ENCODE measurements around the gene IFRD2.
"Not testable (repeated sequence)": the region's sequence is repeated elsewhere in the genome, so short reads cannot be mapped to it uniquely, and the experiment has no call there.

Gene IFRD2

GRCh38 chr3:50279255-50280016 lies 12.8 kb downstream of the IFRD2 start:
- no peak for DNase-seq

DNA sequence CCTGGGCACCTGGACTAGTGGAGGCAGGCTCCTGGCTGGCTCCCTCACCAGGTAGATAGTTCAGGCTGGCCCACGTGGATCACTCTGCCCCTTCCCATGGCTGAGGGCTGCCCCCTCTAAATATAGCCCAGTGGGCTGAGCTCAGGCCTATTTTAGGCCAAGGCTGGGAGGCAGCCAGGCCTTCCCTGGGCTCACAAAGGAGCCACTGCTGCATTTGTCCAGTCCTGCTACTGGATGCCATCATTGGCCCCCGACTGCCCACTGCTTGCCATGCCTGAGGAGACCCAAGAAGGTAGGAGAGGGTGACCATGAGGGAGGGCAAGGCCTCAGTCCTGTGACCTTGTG lies 13.4 kb downstream of the IFRD2 start, which contains the start of gene LSMEM2:
Gene LSMEM2, plus strand, starts transcription at position 208 of the 345 bp plus-strand sequence. Its CDS starts 27 bp downstream, at position 235.
- DNase-seq: no peak

GRCh38 chr3:50278123-50278879 lies 13.9 kb downstream of the IFRD2 start:
- DNase-seq: no peak

GRCh38 chr3:50276762-50277101 lies 15.5 kb downstream of the IFRD2 start:
- DNase-seq: no peak

- no peak for DNase-seq
Measured at GRCh38 chr3:50275996-50276761, 16.1 kb downstream of the IFRD2 start.

DNA sequence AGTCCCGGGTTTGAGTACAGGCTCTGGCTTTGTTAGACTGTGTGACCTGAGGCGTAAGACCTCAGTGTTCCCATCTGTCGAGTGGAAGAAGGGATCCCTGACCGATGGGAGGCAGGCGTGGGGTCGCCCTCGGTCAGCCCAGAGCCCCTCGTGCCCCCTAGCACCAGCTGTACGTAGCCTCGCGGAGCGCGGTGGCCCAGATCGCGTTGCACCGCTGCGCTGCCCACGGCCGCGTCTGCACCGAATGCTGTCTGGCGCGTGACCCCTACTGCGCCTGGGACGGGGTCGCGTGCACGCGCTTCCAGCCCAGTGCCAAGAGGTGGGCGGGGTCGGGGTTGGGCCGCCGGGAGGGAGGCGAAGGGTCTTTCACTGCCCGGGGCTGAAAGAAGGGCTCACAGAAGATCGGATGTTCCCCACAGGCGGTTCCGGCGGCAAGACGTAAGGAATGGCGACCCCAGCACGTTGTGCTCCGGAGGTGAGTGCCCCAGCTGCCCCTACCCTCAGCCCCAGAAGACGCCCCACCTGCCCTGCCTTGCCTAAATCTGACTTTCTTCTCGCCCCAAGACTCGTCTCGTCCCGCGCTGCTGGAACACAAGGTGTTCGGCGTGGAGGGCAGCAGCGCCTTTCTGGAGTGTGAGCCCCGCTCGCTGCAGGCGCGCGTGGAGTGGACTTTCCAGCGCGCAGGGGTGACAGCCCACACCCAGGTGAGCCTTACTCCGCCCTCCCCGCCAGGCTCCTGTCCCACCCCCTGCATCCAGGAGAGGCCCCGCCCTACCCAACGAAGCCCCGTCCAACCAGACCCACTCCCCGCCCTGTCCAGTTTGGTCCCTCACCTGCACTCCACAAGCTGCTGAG lies 16.9 kb downstream of the IFRD2 start:
- no peak for DNase-seq

DNA sequence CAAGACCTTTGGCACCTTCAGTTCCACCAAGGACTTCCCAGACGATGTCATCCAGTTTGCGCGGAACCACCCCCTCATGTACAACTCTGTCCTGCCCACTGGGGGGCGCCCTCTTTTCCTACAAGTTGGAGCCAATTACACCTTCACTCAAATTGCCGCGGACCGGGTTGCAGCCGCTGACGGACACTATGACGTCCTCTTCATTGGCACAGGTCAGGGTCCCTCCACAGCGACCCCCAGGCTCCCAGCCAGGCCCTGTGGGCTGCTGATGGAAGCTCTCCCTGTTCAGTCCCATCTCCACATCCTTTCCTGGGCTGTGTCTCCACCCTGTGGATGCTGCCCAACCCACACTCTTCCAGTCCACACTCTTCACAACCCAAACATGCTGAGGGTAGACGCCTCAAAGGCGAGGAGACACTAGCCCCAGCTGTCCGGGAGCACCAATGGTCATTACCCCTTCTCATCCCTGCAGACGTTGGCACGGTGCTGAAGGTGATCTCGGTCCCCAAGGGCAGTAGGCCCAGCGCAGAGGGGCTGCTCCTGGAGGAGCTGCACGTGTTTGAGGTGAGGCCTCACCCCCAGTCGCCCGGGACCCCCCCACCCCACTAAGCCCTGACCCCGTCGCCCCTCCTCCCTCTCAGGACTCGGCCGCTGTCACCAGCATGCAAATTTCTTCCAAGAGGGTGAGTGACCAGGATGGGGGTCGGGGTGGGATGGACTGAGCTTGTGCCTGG lies 17.7 kb downstream of the IFRD2 start:
- peak; percentile 15 to 73 for DNase-seq

DNA sequence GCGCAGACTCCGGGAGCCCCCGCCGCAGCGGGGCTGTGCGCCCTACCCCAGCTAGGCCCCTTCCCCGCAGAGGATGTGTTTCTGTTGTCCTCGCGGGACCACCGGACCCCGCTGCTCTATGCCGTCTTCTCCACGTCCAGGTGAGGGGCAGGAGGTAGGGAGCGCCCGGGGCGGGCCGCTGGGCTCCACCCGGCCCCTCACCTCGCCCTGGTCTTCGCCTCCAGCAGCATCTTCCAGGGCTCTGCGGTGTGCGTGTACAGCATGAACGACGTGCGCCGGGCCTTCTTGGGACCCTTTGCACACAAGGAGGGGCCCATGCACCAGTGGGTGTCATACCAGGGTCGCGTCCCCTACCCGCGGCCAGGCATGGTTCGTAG lies 18.6 kb downstream of the IFRD2 start:
- DNase-seq: no peak

DNA sequence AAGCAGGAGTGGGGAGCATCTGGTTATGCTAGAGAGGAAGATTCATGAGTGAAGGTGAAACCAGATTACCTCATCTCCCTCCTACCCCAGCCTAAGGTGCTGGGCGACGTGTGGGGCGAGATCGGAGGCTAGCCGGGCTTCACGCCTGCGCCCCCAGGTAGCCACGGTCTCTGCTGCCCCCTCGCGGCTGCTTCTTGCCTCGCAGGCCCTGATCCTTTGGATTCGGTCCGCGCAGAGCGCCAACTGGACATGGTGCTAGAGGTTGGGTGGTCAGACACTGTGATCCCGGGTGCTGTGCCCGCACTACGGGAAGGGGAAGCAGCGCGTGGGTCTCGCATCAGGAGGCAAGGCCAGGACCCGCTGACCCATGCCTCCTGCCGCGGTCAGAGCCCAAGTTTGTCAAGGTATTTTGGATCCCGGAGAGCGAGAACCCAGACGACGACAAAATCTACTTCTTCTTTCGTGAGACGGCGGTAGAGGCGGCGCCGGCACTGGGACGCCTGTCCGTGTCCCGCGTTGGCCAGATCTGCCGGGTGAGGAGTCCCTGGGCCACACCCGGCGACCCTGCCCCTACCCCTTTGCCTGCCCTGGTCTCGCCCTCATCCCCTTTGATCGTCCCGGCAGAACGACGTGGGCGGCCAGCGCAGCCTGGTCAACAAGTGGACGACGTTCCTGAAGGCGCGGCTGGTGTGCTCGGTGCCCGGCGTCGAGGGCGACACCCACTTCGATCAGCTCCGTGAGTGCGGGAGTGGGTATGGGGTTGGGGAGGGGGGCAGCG lies 19.1 kb downstream of the IFRD2 start:
- DNase-seq: peak; percentile 85 to 89

GRCh38 chr3:50272538-50272910 lies 19.7 kb downstream of the IFRD2 start:
- not testable (repeated sequence) for DNase-seq

GRCh38 chr3:50271314-50271936 lies 20.8 kb downstream of the IFRD2 start:
- DNase-seq: no peak

- DNase-seq: no peak
Measured at GRCh38 chr3:50270422-50271224, 21.6 kb downstream of the IFRD2 start.

DNA sequence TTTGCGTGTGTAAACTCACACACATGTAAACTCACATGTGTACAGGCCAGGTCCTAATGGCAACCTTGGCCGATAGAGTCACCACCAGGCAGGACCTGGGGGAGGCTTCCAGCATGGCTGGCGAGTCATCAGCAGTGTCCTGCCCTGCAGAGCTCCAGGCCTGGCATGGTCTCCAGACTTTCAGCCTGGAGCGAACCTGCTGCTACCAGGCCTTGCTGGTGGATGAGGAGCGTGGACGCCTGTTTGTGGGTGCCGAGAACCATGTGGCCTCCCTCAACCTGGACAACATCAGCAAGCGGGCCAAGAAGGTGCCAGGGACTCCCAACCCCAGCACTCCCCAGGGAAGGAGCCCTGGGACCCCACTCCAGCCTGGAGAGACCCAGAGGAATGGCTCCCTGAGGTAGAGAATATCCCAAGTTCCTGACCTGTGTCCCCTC lies 22.2 kb downstream of the IFRD2 start:
- DNase-seq: no peak

GRCh38 chr3:50269460-50269859 lies 22.8 kb downstream of the IFRD2 start:
- no peak for DNase-seq

DNA sequence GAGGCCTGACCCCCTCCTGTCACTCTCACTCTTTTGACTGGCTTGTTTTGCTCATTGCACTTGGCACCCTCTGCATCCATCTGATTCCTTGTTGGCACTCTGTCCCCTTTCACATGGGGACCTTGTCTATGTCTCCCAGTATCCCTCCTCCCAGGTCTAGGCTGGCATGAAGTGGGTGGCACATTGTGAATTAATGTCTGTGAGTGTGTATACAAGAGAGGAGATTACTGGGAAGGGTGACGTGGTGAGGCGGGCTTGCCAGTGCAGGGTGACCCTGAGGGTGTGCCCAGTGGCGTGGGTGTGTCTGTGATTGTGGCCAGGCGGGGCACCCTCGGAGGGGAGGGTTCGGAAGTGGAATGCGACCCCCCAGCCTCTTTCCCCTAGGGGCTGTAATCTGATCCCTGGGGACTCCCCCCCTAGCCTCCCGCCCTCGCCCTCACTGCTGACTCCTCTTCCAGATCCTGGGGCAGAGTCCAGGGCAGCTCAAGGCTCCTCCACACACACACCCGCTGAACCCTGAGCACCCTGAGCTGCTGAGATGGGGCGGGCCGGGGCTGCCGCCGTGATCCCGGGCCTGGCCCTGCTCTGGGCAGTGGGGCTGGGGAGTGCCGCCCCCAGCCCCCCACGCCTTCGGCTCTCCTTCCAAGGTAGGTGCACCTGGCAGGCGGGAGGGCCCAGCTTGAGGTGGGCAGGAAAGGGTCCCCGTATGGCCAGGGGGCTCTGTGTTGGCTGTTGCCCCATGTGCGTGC lies 23.4 kb downstream of the IFRD2 start, which contains the start of gene SEMA3B:
Gene SEMA3B, plus strand, starts transcription at position 445 of the 749 bp plus-strand sequence. Its CDS starts 94 bp downstream, at position 539.
- no peak for DNase-seq

- DNase-seq: no peak
Measured at GRCh38 chr3:50268276-50268675, 24.0 kb downstream of the IFRD2 start.

GRCh38 chr3:50267280-50267913 lies 24.8 kb downstream of the IFRD2 start:
- DNase-seq: no peak

DNA sequence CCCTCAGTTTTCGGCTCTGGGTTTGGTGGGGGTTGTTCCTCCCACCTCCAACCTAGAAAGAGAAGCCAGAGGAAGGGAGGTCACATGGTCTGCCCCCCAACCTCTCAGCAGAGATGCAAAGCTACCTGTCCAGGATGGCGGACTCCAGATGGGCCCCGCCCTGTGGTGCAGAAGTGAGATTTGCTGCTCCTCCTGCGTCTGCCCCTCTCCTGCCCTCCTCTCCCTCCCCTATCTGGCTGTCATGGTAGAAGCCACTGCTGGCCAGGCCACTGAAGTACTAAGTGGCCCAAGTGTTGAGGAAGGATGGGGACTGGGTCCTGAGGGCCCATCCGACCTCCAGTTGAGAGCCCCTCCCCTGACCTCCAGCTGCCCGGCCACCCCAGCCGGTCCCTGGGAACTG lies 25.4 kb downstream of the IFRD2 start:
- no peak for DNase-seq

All from inflammatory macrophage (primary cell).